GM12878 (cell line): ENCODE data around the gene PPP1R18. TPM values are rescaled to one million over a fixed set of nuclear protein-coding genes. Genes with fewer than 3 reads are reported as not detected.
A peak's percentile ranks its signal among the peaks of the same experiment; 100 is the strongest.
"Not testable (repeated sequence)": the region's sequence is repeated elsewhere in the genome, so short reads cannot be mapped to it uniquely, and the experiment has no call there.

Experiments used
- ATAC-seq: fragments of 200-7000 bp; cut with Tn5 transposase; 3 replicates; pipeline ENCODE4 v1.9.1; 2020; ENCODE audit warnings: mild to moderate bottlenecking, moderate library complexity
- BruUV-seq: library from RNA; stranded (reverse); fragments of 400-500 nt; replicated peaks from 2 replicates; lab custom pipeline; 2021; lab: Mats Ljungman, UMichigan
- CTCF ChIA-PET: fragments of 300-600 bp; sonication (Branson Sonifier 250); formaldehyde crosslinking; extraction: SDS; loops from one replicate; lab custom pipeline; 2021; ENCODE audit warnings: inconsistent platforms; lab: Yijun Ruan, JAX
- POLR2A ChIA-PET: fragments of 350-600 bp; formaldehyde crosslinking; extraction: SDS; loops from one replicate; lab custom pipeline; 2021; ENCODE audit warnings: inconsistent platforms; lab: Charles Lee
- RAD21 ChIA-PET: fragments of 300-600 bp; sonication (Branson Sonifier 250); formaldehyde crosslinking; loops from one replicate; lab custom pipeline; 2023; ENCODE audit warnings: antibody characterized with exemption; ENCODE audit not compliant: unreplicated experiment; lab: Charles Lee
- SMC1A ChIA-PET: fragments of 300-600 bp; sonication (Branson Sonifier 250); formaldehyde crosslinking; loops from one replicate; lab custom pipeline; 2023; ENCODE audit not compliant: unreplicated experiment, uncharacterized antibody; lab: Charles Lee
- DNase-seq: peaks from one replicate; pipeline ENCODE4 v3.0.0-alpha.2; 2011; ENCODE audit warnings: low read depth, low spot score
- FAIRE-seq: peaks from 3 replicates; lab custom pipeline; 2011; peaks lifted over from hg19 to GRCh38; lab: Jason Lieb, UNC
- H2AFZ ChIP-seq: 2 replicates; pipeline ENCODE4 v1.6.0; 2011; ENCODE audit warnings: low read depth, low read length, control low read depth; ENCODE audit not compliant: control insufficient read depth
- H3K27ac ChIP-seq: 2 replicates; pipeline ENCODE4 v1.5.1; 2011; ENCODE audit warnings: control low read depth; ENCODE audit not compliant: control insufficient read depth, insufficient read depth
- H3K27me3 ChIP-seq, 2 experiments: replicated peaks in 1 of 2; 2 replicates each; pipeline versions ENCODE4 v1.6.0 to v1.6.1; 2011; ENCODE audit warnings: low read length in 1 of 2; ENCODE audit not compliant: control insufficient read depth in 2 of 2, insufficient read depth in 2 of 2
- H3K36me3 ChIP-seq, 2 experiments: 2 replicates each; pipeline ENCODE4 v1.5.1; 2011; ENCODE audit warnings: low read length in 1 of 2; ENCODE audit not compliant: control insufficient read depth in 2 of 2, insufficient read depth in 2 of 2
- H3K4me1 ChIP-seq: 2 replicates; pipeline ENCODE4 v1.6.1; 2011; ENCODE audit warnings: mild to moderate bottlenecking, low read length, moderate library complexity, mixed read lengths; ENCODE audit not compliant: control insufficient read depth, insufficient read depth
- H3K4me2 ChIP-seq: 2 replicates; pipeline ENCODE4 v1.6.0; 2011; ENCODE audit warnings: control low read depth; ENCODE audit not compliant: control insufficient read depth, insufficient read depth
- H3K4me3 ChIP-seq: fragments of 200-600 bp; sonication (generic); 2 replicates; pipeline ENCODE4 v1.5.1; 2016
- H3K79me2 ChIP-seq: 2 replicates; pipeline ENCODE4 v1.6.0; 2011; ENCODE audit warnings: low read length; ENCODE audit not compliant: control insufficient read depth, insufficient read depth
- H3K9ac ChIP-seq: 2 replicates; pipeline ENCODE4 v1.8.0; 2011; ENCODE audit warnings: low read length, control low read depth, mixed read lengths; ENCODE audit not compliant: control insufficient read depth, insufficient read depth
- H3K9me3 ChIP-seq: replicated peaks from 3 replicates; pipeline ENCODE4 v1.5.1; 2011; ENCODE audit warnings: mild to moderate bottlenecking, low read length; ENCODE audit not compliant: control insufficient read depth, insufficient read depth
- H4K20me1 ChIP-seq: 2 replicates; pipeline ENCODE4 v1.6.0; 2011; ENCODE audit not compliant: control insufficient read depth, insufficient read depth
- BMI1 ChIP-seq: fragments of 450-650 bp; IDR thresholded peaks from 2 replicates; pipeline ENCODE4 v1.6.1; 2016; ENCODE audit warnings: mild to moderate bottlenecking, moderate library complexity, borderline replicate concordance
- CREM ChIP-seq: IDR thresholded peaks from 2 replicates; pipeline ENCODE4 v1.6.1; 2014; ENCODE audit warnings: antibody characterized with exemption, low read depth
- E4F1 ChIP-seq: fragments of 450-650 bp; IDR thresholded peaks from 2 replicates; pipeline ENCODE4 v1.6.1; 2018; ENCODE audit warnings: borderline replicate concordance, mild to moderate bottlenecking; ENCODE audit not compliant: partially characterized antibody
- ETV6 ChIP-seq, 2 experiments: fragments of 450-650 bp in 1 of 2; IDR thresholded peaks in 1 of 2; conservative IDR thresholded peaks in 1 of 2; 2 replicates each; pipeline ENCODE4 v1.6.1; 2014; ENCODE audit warnings: antibody characterized with exemption in 1 of 2, borderline replicate concordance in 1 of 2, low read depth in 1 of 2, mild to moderate bottlenecking in 1 of 2, moderate library complexity in 1 of 2
- EZH2 ChIP-seq: IDR thresholded peaks from 2 replicates; pipeline ENCODE4 v1.6.1; 2012; ENCODE audit warnings: low read depth, mild to moderate bottlenecking, control low read depth, inconsistent platforms, low read length, borderline replicate concordance; ENCODE audit not compliant: control insufficient read depth
- KAT2A ChIP-seq: conservative IDR thresholded peaks from 2 replicates; pipeline ENCODE4 v1.6.1; 2011; ENCODE audit warnings: low read depth, low read length; ENCODE audit not compliant: control insufficient read depth
- KLF5 ChIP-seq: fragments of 450-650 bp; IDR thresholded peaks from 2 replicates; pipeline ENCODE4 v1.6.1; 2014; ENCODE audit warnings: mild to moderate bottlenecking; ENCODE audit not compliant: partially characterized antibody
- MYC ChIP-seq: IDR thresholded peaks from 2 replicates; pipeline ENCODE4 v1.6.1; 2011; ENCODE audit warnings: mild to moderate bottlenecking, low read length, moderate library complexity, inconsistent platforms; ENCODE audit not compliant: insufficient read depth, insufficient replicate concordance, insufficient read length, severe bottlenecking
- NR2F1 ChIP-seq: fragments of 450-650 bp; conservative IDR thresholded peaks from 2 replicates; pipeline ENCODE4 v1.6.1; 2017; ENCODE audit warnings: mild to moderate bottlenecking
- PML ChIP-seq: IDR thresholded peaks from 2 replicates; pipeline ENCODE4 v1.6.1; 2012; ENCODE audit warnings: low read length, inconsistent platforms
- WGBS: methylation state at CpG from one replicate; pipeline ENCODE4 v1.1.6; 2016; ENCODE audit warnings: low lambda C conversion rate; ENCODE audit not compliant: insufficient replicate concordance, insufficient coverage; ENCODE audit errors: missing lambda C conversion rate; 5-methylcytosine and 5-hydroxymethylcytosine counted together
- in situ Hi-C: fragments of 300-500 bp; cut with MboI; formaldehyde crosslinking; loops from 9 replicates; pipeline ENCODE4 v1.14.3; 2018; ENCODE audit warnings: mixed read lengths
- intact Hi-C: fragments of 100-400 bp; cut with micrococcal nuclease; formaldehyde crosslinking; loops from one replicate; pipeline ENCODE4 v1.14.2; 2022; ENCODE audit not compliant: unreplicated experiment
- polyA plus RNA-seq, 11 experiments: library from polyadenylated mRNA; depleted of rRNA in 4 of 11; unstranded in 6 of 11; stranded (reverse) in 5 of 11; fragments of >200 nt; fragmentation: Nextera tagmentation in 4 of 11; fragmentation: Illumina TruSeq in 1 of 11; extraction: Ambion mirVana in 4 of 11; extraction: Trizol in 1 of 11; gene quantifications; 1 replicate in 1 of 11; 2 replicates in 10 of 11; pipeline versions ENCODE4 v1.2.1 to v1.2.3, GENCODE V29; 2011 to 2016; ENCODE audit warnings: inconsistent platforms in 2 of 11, missing spikeins in 2 of 11, low read depth in 1 of 11
- total RNA-seq, 4 experiments: library from RNA; depleted of rRNA in 3 of 4; stranded (reverse); fragments of >200 nt in 3 of 4; fragmentation: Illumina TruSeq in 1 of 4; extraction: Trizol in 1 of 4; gene quantifications; 2 replicates each; pipeline versions ENCODE4 v1.2.1 to v1.2.3, GENCODE V29; 2013 to 2021

PPP1R18 gene
- total and polyA plus RNA-seq, 10 of the 15 experiments (the other 5 are each of a cell fraction or from before 2014, with no cell fraction given) = 21.0 to 119 (median 52.6) TPM

GRCh38 chr6:30722280-30723112 is 36.1 kb upstream of the PPP1R18 start (continued):
- TF ChIP-seq EZH2 = no peak
- TF ChIP-seq BMI1 = no peak
- no peak for TF ChIP-seq MYC
- no peak for TF ChIP-seq ETV6 (conservative IDR thresholded peaks at IDR 0.05 in 1 of 2, IDR thresholded peaks at IDR 0.05 in 1 of 2; ENCODE audit: borderline replicate concordance in 1 of 2, low read depth in 1 of 2)
- TF ChIP-seq NR2F1 = 0 out of 2 replicates have a peak, but pooled peaks have one; percentile 36
- TF ChIP-seq KLF5 = no peak
- no peak for TF ChIP-seq KAT2A
- no peak for TF ChIP-seq PML
- TF ChIP-seq CREM = 0 out of 2 replicates have a peak, but pooled peaks have one; percentile 20
- TF ChIP-seq E4F1 = no peak

- H4K20me1 ChIP-seq, FAIRE-seq, DNase-seq, H2AFZ ChIP-seq, H3K27me3 ChIP-seq, H3K9me3 ChIP-seq, ATAC-seq, in situ Hi-C loops, BruUV-seq: not testable (repeated sequence)
- Histone ChIP-seq H3K4me1 (peaks cover 12% of the 10 kb centered on the region), H3K79me2 (peaks cover 76% of the 10 kb centered on the region), H3K4me2 (peak overlapping the region; percentile 81), H3K36me3 (peaks cover 21 to 24% of the 10 kb centered on the region in 2 experiments), H3K9ac (peak overlapping the region; percentile 86), H3K4me3 (peak overlapping the region; percentile 88), H3K27ac (peak overlapping the region; percentile 67)
- ChIA-PET POLR2A (interaction anchor here (0.7 to 11.6 kb wide), 7 partner anchors 10 to 96 kb away, joined by 3 to 200 read pairs (median 5); partner anchors contain the start of gene NRM), CTCF (interaction anchor here (0.7 to 22.7 kb wide), 30 partner anchors 9 to 240 kb away, joined by 3 to 487 read pairs (median 6); partner anchors contain the start of genes DHX16, NRM and VARS2), SMC1A (interaction anchor here (0.6 to 17.7 kb wide), 15 partner anchors 10 to 180 kb away, joined by 3 to 265 read pairs (median 4); partner anchors contain the start of genes DHX16 and MRPS18B), RAD21 (interaction anchor here (1.0 to 11.2 kb wide), 8 partner anchors 10 to 365 kb away, joined by 3 to 209 read pairs (median 12); partner anchors contain the start of genes DHX16 and NRM)
- under 1% methylated on average over 10 of the region's 10 CpGs for WGBS
- intact Hi-C loops = loop anchor here (1.0 kb wide), 1 partner anchor 43 kb away; no protein-coding TSS in a partner anchor
These were observed 35.5 kb upstream of the PPP1R18 start for GRCh38 chr6:30722025-30722279.
